Ascending aorta (tissue), 2 donors: ENCODE measurements around the gene CASP2. TPM values are rescaled to one million over a fixed set of nuclear protein-coding genes. Genes with fewer than 3 reads are reported as not detected.

Experiments used
- DNase-seq, 2 donors: peaks; one replicate each; pipeline ENCODE4 v3.0.0-alpha.2; 2019; ENCODE audit warnings: low spot score in 2 of 2
- H3K27ac ChIP-seq, 2 donors: fragments of 200-600 bp; sonication (generic); one replicate each; pipeline ENCODE4 v1.5.1; 2016 to 2017; ENCODE audit warnings: mild to moderate bottlenecking in 1 of 2
- H3K27me3 ChIP-seq: fragments of 200-600 bp; sonication (generic); one replicate; pipeline ENCODE4 v1.5.1; 2017
- H3K36me3 ChIP-seq, 2 donors: fragments of 200-600 bp; sonication (generic); one replicate each; pipeline ENCODE4 v1.5.1; 2016
- H3K4me1 ChIP-seq, 2 donors: fragments of 200-600 bp; sonication (generic); one replicate each; pipeline ENCODE4 v1.5.1; 2016 to 2017; ENCODE audit warnings: mild to moderate bottlenecking in 1 of 2
- H3K4me3 ChIP-seq, 2 donors: fragments of 200-600 bp; sonication (generic); one replicate each; pipeline ENCODE4 v1.5.1; 2016 to 2017; ENCODE audit warnings: mild to moderate bottlenecking in 1 of 2
- H3K9me3 ChIP-seq, 2 donors: fragments of 200-600 bp; sonication (generic); one replicate each; pipeline ENCODE4 v1.5.1; 2016
- CTCF ChIP-seq, 3 experiments: fragments of 200-600 bp in 2 of 3; fragments of 450-650 bp in 1 of 3; sonication (generic) in 2 of 3; IDR thresholded peaks; one replicate each; pipeline ENCODE4 v1.5.1; 2016 to 2019; ENCODE audit warnings: antibody characterized with exemption in 3 of 3, mild to moderate bottlenecking in 1 of 3, moderate library complexity in 1 of 3
- intact Hi-C: fragments of 100-400 bp; cut with DNase I; formaldehyde crosslinking; loops from one replicate; pipeline ENCODE4 v1.15.1; 2023
- total RNA-seq: library from RNA; depleted of rRNA; stranded (reverse); fragments of >200 nt; gene quantifications from one replicate; pipeline ENCODE4 v1.1.0, GENCODE V29; 2016

The CASP2 gene
- total RNA-seq, 1 donor from 2014 or later = 13.7 TPM

- Histone ChIP-seq H3K9me3 (no peaks in the 10 kb centered on the region), H3K36me3 (no peaks in the 10 kb centered on the region), H3K4me1 (no peaks in the 10 kb centered on the region), H3K27me3 (no peaks in the 10 kb centered on the region), H3K27ac (no peak overlapping the region), H3K4me3 (no peak overlapping the region)
- no peak for TF ChIP-seq CTCF (IDR thresholded peaks at IDR 0.05)
- intact Hi-C loops = no loop called here
- no peak for DNase-seq
These were observed 34.8 kb downstream of the CASP2 start for GRCh38 chr7:143322760-143323633.

- H3K9me3 ChIP-seq = no peaks in the 10 kb centered on the region
- H3K36me3 ChIP-seq = no peaks in the 10 kb centered on the region
- no peak overlapping the region for H3K27ac ChIP-seq
- no peak for TF ChIP-seq CTCF (IDR thresholded peaks at IDR 0.05)
- intact Hi-C loops = no loop called here
- DNase-seq = no peak
- no peak overlapping the region for H3K4me3 ChIP-seq
- no peaks in the 10 kb centered on the region for H3K4me1 ChIP-seq
- no peaks in the 10 kb centered on the region for H3K27me3 ChIP-seq
These were observed 35.5 kb downstream of the CASP2 start for GRCh38 chr7:143323653-143324052.

- Histone ChIP-seq H3K27me3 (no peaks in the 10 kb centered on the region), H3K4me3 (no peak overlapping the region), H3K36me3 (no peaks in the 10 kb centered on the region), H3K27ac (no peak overlapping the region), H3K4me1 (no peaks in the 10 kb centered on the region), H3K9me3 (no peaks in the 10 kb centered on the region)
- DNase-seq = no peak
- TF ChIP-seq CTCF (IDR thresholded peaks at IDR 0.05) = no peak
- intact Hi-C loops = no loop called here
These were observed 37.1 kb downstream of the CASP2 start for GRCh38 chr7:143325240-143325639.

GRCh38 chr7:143327903-143328302 lies 39.8 kb downstream of the CASP2 start:
- Histone ChIP-seq H3K27ac (no peak overlapping the region), H3K9me3 (no peaks in the 10 kb centered on the region), H3K27me3 (no peaks in the 10 kb centered on the region), H3K4me1 (no peaks in the 10 kb centered on the region), H3K36me3 (no peaks in the 10 kb centered on the region), H3K4me3 (no peak overlapping the region)
- intact Hi-C loops = no loop called here
- TF ChIP-seq CTCF (IDR thresholded peaks at IDR 0.05) = no peak
- DNase-seq = no peak

- Histone ChIP-seq H3K4me3 (no peak overlapping the region), H3K4me1 (no peaks in the 10 kb centered on the region), H3K27ac (no peak overlapping the region), H3K27me3 (no peaks in the 10 kb centered on the region), H3K36me3 (no peaks in the 10 kb centered on the region), H3K9me3 (no peaks in the 10 kb centered on the region)
- intact Hi-C loops = no loop called here
- DNase-seq = no peak
- no peak for TF ChIP-seq CTCF (IDR thresholded peaks at IDR 0.05)
These were observed 41.5 kb downstream of the CASP2 start for GRCh38 chr7:143329471-143330170.
